H1 (cell line): Measurements from ENCODE around the gene TPRA1.

Source experiments
- EZH2 ChIP-seq: fragments of 200-600 bp; sonication (generic); IDR thresholded peaks from 2 replicates; pipeline ENCODE4 v1.7.1; 2012; ENCODE audit warnings: low read depth, mild to moderate bottlenecking, moderate library complexity, low read length, inconsistent platforms; ENCODE audit not compliant: severe bottlenecking
- GABPA ChIP-seq: IDR thresholded peaks from 2 replicates; pipeline ENCODE4 v1.6.1; 2011; ENCODE audit warnings: mild to moderate bottlenecking, low read length, moderate library complexity, borderline replicate concordance; ENCODE audit not compliant: insufficient read depth
- PHF8 ChIP-seq: fragments of 200-600 bp; sonication (generic); conservative IDR thresholded peaks from 2 replicates; pipeline ENCODE4 v1.7.1; 2012; ENCODE audit warnings: low read depth, mild to moderate bottlenecking, inconsistent platforms, low read length, moderate library complexity
- POLR2A ChIP-seq, 2 experiments: IDR thresholded peaks; 1 replicate in 1 of 2; 2 replicates in 1 of 2; pipeline ENCODE4 v1.6.1; 2011; ENCODE audit warnings: low read depth in 2 of 2, low read length in 2 of 2, mild to moderate bottlenecking in 2 of 2; ENCODE audit errors: control extremely low read depth in 1 of 2
- POLR2AphosphoS5 ChIP-seq: IDR thresholded peaks from 2 replicates; pipeline ENCODE4 v1.6.1; 2011; ENCODE audit warnings: low read depth, low read length
- RBBP5 ChIP-seq: IDR thresholded peaks from 2 replicates; pipeline ENCODE4 v1.7.1; 2012; ENCODE audit warnings: low read depth, mild to moderate bottlenecking, inconsistent platforms, low read length, moderate library complexity, borderline replicate concordance
- SIX5 ChIP-seq: IDR thresholded peaks from 2 replicates; pipeline ENCODE4 v1.6.1; 2011; ENCODE audit warnings: mild to moderate bottlenecking, low read depth, low read length
- TAF1 ChIP-seq: IDR thresholded peaks from 2 replicates; pipeline ENCODE4 v1.6.1; 2011; ENCODE audit warnings: mild to moderate bottlenecking, low read depth, low read length
- TAF7 ChIP-seq: optimal IDR thresholded peaks from 2 replicates; pipeline ENCODE3; 2011; ENCODE audit warnings: low read depth, mild to moderate bottlenecking, inconsistent platforms, low read length, moderate library complexity, borderline replicate concordance
- TF ChIP-seq, protein P1 (sequence below), 3 experiments: IDR thresholded peaks; 1 replicate in 2 of 3; 2 replicates in 1 of 3; pipeline versions ENCODE4 v1.5.1 to v1.6.1; 2011; ENCODE audit warnings: low read length in 3 of 3, mild to moderate bottlenecking in 3 of 3, inconsistent platforms in 2 of 3, low read depth in 1 of 3, moderate library complexity in 1 of 3; ENCODE audit not compliant: insufficient read depth in 1 of 3; ENCODE audit errors: control extremely low read depth in 1 of 3
- TF ChIP-seq, protein P2 (sequence below): fragments of 300-600 bp; sonication (generic); IDR thresholded peaks from 2 replicates; pipeline ENCODE4 v1.7.1; 2012; ENCODE audit warnings: low read length, moderate library complexity, mild to moderate bottlenecking, inconsistent platforms; ENCODE audit not compliant: insufficient replicate concordance

DNA sequence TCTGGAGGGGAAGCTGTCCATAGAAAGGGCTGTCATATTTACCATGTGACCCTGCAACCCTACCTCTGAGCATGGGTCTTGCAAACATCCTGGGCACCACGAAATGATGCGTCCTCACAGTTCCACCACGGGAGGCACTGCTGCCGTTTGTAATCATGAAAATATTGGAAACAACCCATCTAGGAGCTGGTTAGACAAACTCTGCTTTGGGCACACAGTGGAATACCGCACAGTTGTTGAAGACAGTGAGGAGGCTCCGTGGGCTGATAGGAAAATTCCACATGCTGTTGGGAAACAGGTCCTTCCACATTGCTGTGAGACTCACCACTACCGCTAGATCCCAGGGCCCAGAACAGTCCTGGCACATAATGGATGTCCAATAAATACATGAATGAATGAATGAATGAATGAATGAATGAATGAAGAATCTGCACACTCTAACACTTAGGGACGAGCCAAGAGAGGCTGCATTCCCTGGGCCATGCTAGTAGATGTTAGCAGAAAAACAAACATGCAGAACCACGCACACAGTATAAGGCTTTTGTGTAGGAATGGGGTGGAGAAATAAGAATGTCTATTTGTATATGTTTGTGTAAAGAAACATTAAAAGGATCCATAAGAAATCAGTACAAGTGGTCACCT is 40.6 kb downstream of the TPRA1 start:
- TF ChIP-seq TAF7, result no peak
- TF ChIP-seq POLR2AphosphoS5, result no peak
- TF ChIP-seq, protein P1, sequence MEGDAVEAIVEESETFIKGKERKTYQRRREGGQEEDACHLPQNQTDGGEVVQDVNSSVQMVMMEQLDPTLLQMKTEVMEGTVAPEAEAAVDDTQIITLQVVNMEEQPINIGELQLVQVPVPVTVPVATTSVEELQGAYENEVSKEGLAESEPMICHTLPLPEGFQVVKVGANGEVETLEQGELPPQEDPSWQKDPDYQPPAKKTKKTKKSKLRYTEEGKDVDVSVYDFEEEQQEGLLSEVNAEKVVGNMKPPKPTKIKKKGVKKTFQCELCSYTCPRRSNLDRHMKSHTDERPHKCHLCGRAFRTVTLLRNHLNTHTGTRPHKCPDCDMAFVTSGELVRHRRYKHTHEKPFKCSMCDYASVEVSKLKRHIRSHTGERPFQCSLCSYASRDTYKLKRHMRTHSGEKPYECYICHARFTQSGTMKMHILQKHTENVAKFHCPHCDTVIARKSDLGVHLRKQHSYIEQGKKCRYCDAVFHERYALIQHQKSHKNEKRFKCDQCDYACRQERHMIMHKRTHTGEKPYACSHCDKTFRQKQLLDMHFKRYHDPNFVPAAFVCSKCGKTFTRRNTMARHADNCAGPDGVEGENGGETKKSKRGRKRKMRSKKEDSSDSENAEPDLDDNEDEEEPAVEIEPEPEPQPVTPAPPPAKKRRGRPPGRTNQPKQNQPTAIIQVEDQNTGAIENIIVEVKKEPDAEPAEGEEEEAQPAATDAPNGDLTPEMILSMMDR (IDR thresholded peaks at IDR 0.05; ENCODE audit: control extremely low read depth in 1 of 3, insufficient read depth in 1 of 3, low read depth in 1 of 3, low read length in 3 of 3), result no peak
- TF ChIP-seq EZH2, result no peak
- TF ChIP-seq GABPA, result no peak
- no peak for TF ChIP-seq POLR2A (IDR thresholded peaks at IDR 0.05; ENCODE audit: control extremely low read depth in 1 of 2, low read depth in 2 of 2, low read length in 2 of 2)
- TF ChIP-seq SIX5, result no peak
- TF ChIP-seq, protein P2, sequence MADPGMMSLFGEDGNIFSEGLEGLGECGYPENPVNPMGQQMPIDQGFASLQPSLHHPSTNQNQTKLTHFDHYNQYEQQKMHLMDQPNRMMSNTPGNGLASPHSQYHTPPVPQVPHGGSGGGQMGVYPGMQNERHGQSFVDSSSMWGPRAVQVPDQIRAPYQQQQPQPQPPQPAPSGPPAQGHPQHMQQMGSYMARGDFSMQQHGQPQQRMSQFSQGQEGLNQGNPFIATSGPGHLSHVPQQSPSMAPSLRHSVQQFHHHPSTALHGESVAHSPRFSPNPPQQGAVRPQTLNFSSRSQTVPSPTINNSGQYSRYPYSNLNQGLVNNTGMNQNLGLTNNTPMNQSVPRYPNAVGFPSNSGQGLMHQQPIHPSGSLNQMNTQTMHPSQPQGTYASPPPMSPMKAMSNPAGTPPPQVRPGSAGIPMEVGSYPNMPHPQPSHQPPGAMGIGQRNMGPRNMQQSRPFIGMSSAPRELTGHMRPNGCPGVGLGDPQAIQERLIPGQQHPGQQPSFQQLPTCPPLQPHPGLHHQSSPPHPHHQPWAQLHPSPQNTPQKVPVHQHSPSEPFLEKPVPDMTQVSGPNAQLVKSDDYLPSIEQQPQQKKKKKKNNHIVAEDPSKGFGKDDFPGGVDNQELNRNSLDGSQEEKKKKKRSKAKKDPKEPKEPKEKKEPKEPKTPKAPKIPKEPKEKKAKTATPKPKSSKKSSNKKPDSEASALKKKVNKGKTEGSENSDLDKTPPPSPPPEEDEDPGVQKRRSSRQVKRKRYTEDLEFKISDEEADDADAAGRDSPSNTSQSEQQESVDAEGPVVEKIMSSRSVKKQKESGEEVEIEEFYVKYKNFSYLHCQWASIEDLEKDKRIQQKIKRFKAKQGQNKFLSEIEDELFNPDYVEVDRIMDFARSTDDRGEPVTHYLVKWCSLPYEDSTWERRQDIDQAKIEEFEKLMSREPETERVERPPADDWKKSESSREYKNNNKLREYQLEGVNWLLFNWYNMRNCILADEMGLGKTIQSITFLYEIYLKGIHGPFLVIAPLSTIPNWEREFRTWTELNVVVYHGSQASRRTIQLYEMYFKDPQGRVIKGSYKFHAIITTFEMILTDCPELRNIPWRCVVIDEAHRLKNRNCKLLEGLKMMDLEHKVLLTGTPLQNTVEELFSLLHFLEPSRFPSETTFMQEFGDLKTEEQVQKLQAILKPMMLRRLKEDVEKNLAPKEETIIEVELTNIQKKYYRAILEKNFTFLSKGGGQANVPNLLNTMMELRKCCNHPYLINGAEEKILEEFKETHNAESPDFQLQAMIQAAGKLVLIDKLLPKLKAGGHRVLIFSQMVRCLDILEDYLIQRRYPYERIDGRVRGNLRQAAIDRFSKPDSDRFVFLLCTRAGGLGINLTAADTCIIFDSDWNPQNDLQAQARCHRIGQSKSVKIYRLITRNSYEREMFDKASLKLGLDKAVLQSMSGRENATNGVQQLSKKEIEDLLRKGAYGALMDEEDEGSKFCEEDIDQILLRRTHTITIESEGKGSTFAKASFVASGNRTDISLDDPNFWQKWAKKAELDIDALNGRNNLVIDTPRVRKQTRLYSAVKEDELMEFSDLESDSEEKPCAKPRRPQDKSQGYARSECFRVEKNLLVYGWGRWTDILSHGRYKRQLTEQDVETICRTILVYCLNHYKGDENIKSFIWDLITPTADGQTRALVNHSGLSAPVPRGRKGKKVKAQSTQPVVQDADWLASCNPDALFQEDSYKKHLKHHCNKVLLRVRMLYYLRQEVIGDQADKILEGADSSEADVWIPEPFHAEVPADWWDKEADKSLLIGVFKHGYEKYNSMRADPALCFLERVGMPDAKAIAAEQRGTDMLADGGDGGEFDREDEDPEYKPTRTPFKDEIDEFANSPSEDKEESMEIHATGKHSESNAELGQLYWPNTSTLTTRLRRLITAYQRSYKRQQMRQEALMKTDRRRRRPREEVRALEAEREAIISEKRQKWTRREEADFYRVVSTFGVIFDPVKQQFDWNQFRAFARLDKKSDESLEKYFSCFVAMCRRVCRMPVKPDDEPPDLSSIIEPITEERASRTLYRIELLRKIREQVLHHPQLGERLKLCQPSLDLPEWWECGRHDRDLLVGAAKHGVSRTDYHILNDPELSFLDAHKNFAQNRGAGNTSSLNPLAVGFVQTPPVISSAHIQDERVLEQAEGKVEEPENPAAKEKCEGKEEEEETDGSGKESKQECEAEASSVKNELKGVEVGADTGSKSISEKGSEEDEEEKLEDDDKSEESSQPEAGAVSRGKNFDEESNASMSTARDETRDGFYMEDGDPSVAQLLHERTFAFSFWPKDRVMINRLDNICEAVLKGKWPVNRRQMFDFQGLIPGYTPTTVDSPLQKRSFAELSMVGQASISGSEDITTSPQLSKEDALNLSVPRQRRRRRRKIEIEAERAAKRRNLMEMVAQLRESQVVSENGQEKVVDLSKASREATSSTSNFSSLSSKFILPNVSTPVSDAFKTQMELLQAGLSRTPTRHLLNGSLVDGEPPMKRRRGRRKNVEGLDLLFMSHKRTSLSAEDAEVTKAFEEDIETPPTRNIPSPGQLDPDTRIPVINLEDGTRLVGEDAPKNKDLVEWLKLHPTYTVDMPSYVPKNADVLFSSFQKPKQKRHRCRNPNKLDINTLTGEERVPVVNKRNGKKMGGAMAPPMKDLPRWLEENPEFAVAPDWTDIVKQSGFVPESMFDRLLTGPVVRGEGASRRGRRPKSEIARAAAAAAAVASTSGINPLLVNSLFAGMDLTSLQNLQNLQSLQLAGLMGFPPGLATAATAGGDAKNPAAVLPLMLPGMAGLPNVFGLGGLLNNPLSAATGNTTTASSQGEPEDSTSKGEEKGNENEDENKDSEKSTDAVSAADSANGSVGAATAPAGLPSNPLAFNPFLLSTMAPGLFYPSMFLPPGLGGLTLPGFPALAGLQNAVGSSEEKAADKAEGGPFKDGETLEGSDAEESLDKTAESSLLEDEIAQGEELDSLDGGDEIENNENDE, result no peak
- TF ChIP-seq TAF1, result no peak
- no peak for TF ChIP-seq RBBP5
- no peak for TF ChIP-seq PHF8
